ENCODE measurements around the gene HSPA8. TPM values are rescaled to one million over a fixed set of nuclear protein-coding genes. Genes with fewer than 3 reads are reported as not detected.

Gene HSPA8
- total RNA-seq, 1 experiment from 2014 or later: 1,755 TPM

DNA sequence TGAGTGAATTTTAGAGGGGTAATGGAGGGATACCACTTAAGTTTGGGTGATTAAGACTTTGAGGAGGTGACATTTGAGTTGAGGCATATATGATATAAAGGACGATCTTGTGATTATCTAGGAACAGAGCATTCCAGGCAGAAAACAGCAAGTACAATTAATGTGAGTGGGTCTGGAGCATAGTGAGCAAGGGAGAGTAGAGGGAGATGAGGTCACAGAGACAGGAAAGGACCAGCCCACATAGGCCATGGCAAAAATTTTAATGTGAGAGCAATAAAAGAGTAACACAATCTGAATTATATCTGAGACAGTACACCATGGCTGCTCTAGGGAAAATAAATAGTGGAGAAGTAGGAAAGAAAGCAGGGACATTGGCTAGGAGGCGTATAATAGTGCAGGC, 14.5 kb upstream of the HSPA8 start:
- no peaks in the 10 kb centered on the region for H3K9me3 ChIP-seq (ENCODE audit: control insufficient read depth, insufficient read depth, low read depth, low read length)

DNA sequence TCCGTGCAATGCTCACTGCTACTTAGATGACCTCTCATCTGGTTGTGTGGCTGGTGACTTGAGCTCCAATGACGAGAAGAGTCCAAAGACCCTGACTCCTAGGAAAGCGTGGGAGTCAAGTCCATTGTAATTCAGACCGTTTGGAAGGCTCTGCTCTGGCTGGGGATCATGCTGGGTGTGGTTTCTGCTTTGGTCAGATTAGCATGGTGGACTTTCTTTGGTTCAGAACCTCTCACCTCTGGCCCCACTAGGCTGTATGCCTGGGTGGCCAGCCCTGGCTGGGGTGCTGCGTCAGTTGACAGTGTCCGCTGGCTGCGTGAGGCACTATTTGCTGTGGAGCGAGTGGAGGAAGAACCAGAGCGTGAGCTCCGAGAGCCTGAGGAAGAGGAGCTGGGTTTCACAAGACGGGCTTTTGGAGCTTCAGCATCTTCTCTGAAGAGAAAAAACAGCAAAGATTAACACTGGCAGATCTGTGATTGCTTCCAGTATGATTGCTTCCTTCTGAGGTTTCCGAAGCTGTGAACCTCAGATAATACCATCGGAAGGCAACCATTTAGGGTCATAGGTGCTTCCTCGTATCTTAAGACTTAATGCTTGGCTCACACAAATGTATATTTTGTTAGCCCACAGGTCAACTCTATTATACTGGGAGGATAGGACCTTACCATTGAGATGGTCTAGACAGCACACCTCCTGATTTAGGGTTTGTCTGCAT, 11.6 kb upstream of the HSPA8 start:
- Histone ChIP-seq H3K9me3 (ENCODE audit: control insufficient read depth, insufficient read depth, low read depth, low read length) (no peaks in the 10 kb centered on the region), H3K4me3 (ENCODE audit: low read depth in 2 of 2, low read length in 2 of 2) (no peak overlapping the region), H3K27ac (ENCODE audit: low read length) (no peak overlapping the region), H3K4me1 (ENCODE audit: control insufficient read depth, insufficient read depth, low read length) (no peaks in the 10 kb centered on the region; the same call in 1 of the 2 replicates), H3K27me3 (ENCODE audit: control insufficient read depth, insufficient read depth, low read length) (no peaks in the 10 kb centered on the region), H3K36me3 (ENCODE audit: control insufficient read depth, insufficient read depth, low read length) (no peaks in the 10 kb centered on the region)
- no peak for DNase-seq (ENCODE audit: low read depth, low spot score)
- ATAC-seq: no peak
- in situ Hi-C loops (cut with HindIII; ENCODE audit: low pct_unique_long_range_greater_than_20kb, low sequenced_read_pairs) (no loop called here), intact Hi-C loops (cut with micrococcal nuclease; ENCODE audit: unreplicated experiment) (no loop called here)
- no TSS peak for BruUV-seq (replicated peaks)
- TF ChIP-seq SIN3A (IDR thresholded peaks at IDR 0.05; ENCODE audit: borderline replicate concordance, insufficient read depth, low read depth, low read length) (no peak), TCF7L2 (IDR thresholded peaks at IDR 0.05; ENCODE audit: low read depth, low read length) (no peak), POLR2AphosphoS5 (IDR thresholded peaks at IDR 0.05; ENCODE audit: low read depth, low read length) (no peak)
- TF ChIP-seq, protein P1, sequence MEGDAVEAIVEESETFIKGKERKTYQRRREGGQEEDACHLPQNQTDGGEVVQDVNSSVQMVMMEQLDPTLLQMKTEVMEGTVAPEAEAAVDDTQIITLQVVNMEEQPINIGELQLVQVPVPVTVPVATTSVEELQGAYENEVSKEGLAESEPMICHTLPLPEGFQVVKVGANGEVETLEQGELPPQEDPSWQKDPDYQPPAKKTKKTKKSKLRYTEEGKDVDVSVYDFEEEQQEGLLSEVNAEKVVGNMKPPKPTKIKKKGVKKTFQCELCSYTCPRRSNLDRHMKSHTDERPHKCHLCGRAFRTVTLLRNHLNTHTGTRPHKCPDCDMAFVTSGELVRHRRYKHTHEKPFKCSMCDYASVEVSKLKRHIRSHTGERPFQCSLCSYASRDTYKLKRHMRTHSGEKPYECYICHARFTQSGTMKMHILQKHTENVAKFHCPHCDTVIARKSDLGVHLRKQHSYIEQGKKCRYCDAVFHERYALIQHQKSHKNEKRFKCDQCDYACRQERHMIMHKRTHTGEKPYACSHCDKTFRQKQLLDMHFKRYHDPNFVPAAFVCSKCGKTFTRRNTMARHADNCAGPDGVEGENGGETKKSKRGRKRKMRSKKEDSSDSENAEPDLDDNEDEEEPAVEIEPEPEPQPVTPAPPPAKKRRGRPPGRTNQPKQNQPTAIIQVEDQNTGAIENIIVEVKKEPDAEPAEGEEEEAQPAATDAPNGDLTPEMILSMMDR (IDR thresholded peaks at IDR 0.05): no peak
- TF ChIP-seq, protein P2, sequence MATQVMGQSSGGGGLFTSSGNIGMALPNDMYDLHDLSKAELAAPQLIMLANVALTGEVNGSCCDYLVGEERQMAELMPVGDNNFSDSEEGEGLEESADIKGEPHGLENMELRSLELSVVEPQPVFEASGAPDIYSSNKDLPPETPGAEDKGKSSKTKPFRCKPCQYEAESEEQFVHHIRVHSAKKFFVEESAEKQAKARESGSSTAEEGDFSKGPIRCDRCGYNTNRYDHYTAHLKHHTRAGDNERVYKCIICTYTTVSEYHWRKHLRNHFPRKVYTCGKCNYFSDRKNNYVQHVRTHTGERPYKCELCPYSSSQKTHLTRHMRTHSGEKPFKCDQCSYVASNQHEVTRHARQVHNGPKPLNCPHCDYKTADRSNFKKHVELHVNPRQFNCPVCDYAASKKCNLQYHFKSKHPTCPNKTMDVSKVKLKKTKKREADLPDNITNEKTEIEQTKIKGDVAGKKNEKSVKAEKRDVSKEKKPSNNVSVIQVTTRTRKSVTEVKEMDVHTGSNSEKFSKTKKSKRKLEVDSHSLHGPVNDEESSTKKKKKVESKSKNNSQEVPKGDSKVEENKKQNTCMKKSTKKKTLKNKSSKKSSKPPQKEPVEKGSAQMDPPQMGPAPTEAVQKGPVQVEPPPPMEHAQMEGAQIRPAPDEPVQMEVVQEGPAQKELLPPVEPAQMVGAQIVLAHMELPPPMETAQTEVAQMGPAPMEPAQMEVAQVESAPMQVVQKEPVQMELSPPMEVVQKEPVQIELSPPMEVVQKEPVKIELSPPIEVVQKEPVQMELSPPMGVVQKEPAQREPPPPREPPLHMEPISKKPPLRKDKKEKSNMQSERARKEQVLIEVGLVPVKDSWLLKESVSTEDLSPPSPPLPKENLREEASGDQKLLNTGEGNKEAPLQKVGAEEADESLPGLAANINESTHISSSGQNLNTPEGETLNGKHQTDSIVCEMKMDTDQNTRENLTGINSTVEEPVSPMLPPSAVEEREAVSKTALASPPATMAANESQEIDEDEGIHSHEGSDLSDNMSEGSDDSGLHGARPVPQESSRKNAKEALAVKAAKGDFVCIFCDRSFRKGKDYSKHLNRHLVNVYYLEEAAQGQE (IDR thresholded peaks at IDR 0.05; ENCODE audit: insufficient read depth in 1 of 2, low read depth in 2 of 2, low read length in 1 of 2): no peak
- POLR2A ChIA-PET: no interaction called here
- CTCF ChIA-PET: no interaction called here

More for the DNA sequence above, 14.5 kb upstream of the HSPA8 start:
- intact Hi-C loops (cut with micrococcal nuclease; ENCODE audit: unreplicated experiment) (no loop called here), in situ Hi-C loops (cut with HindIII; ENCODE audit: low pct_unique_long_range_greater_than_20kb, low sequenced_read_pairs) (no loop called here)
- Histone ChIP-seq H3K27ac (ENCODE audit: low read length) (no peak overlapping the region), H3K27me3 (ENCODE audit: control insufficient read depth, insufficient read depth, low read length) (no peaks in the 10 kb centered on the region), H3K4me1 (ENCODE audit: control insufficient read depth, insufficient read depth, low read length) (no peaks in the 10 kb centered on the region), H3K4me3 (ENCODE audit: low read depth in 2 of 2, low read length in 2 of 2) (no peak overlapping the region), H3K36me3 (ENCODE audit: control insufficient read depth, insufficient read depth, low read length) (no peaks in the 10 kb centered on the region)
- ATAC-seq (no peak), DNase-seq (ENCODE audit: low read depth, low spot score) (no peak)
- ChIA-PET CTCF (no interaction called here), POLR2A (no interaction called here)
- TF ChIP-seq TCF7L2 (IDR thresholded peaks at IDR 0.05; ENCODE audit: low read depth, low read length): no peak
- TF ChIP-seq SIN3A (IDR thresholded peaks at IDR 0.05; ENCODE audit: borderline replicate concordance, insufficient read depth, low read depth, low read length): no peak
- no peak for TF ChIP-seq POLR2AphosphoS5 (IDR thresholded peaks at IDR 0.05; ENCODE audit: low read depth, low read length)
- TF ChIP-seq, protein P2 (IDR thresholded peaks at IDR 0.05; ENCODE audit: insufficient read depth in 1 of 2, low read depth in 2 of 2, low read length in 1 of 2): no peak
- TF ChIP-seq, protein P1 (IDR thresholded peaks at IDR 0.05): no peak
- no TSS peak for BruUV-seq (replicated peaks)

Data from Panc1 (cell line).